ENCODE data around the gene SUFU. TPM values are rescaled to one million over a fixed set of nuclear protein-coding genes. Genes with fewer than 3 reads are reported as not detected.
A peak's percentile ranks its signal among the peaks of the same experiment; 100 is the strongest.

Gene SUFU
- total RNA-seq, 4 donors from 2014 or later, result 5.3 to 10.0 (median 8.6) TPM

DNA sequence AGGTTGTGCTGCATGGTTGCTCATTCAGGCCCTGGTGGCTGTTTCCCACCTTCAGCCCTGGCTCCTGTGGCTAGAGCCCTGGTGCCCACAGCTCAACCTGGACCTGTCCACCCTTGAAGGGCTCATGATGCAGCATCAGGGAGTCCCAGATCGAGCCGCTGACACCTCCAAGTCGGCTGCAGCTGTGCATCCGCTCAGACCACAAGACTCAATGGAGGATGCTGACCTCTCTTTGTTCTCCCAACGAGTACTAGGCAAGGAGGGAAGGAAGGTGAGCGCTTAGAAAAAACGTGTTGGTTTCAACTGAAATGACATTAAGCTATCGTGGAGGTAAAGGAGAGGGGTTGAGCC, 43.0 kb upstream of the SUFU start:
- peak overlapping the region in 2 of 4 donors; percentile 25 to 75 for H3K27ac ChIP-seq
- peak overlapping the region; percentile 50 to 58 for H3K4me3 ChIP-seq
- WGBS, 2 donors (ENCODE audit: low coverage in 1 of 2), result 8 to 20% methylated on average over 2 to 4 of the region's 8 CpGs
- peak; percentile 11 for ATAC-seq
- H3K27me3 ChIP-seq, result no peaks in the 10 kb centered on the region
- TF ChIP-seq, protein P1, sequence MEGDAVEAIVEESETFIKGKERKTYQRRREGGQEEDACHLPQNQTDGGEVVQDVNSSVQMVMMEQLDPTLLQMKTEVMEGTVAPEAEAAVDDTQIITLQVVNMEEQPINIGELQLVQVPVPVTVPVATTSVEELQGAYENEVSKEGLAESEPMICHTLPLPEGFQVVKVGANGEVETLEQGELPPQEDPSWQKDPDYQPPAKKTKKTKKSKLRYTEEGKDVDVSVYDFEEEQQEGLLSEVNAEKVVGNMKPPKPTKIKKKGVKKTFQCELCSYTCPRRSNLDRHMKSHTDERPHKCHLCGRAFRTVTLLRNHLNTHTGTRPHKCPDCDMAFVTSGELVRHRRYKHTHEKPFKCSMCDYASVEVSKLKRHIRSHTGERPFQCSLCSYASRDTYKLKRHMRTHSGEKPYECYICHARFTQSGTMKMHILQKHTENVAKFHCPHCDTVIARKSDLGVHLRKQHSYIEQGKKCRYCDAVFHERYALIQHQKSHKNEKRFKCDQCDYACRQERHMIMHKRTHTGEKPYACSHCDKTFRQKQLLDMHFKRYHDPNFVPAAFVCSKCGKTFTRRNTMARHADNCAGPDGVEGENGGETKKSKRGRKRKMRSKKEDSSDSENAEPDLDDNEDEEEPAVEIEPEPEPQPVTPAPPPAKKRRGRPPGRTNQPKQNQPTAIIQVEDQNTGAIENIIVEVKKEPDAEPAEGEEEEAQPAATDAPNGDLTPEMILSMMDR (IDR thresholded peaks at IDR 0.05), result no peak
- TF ChIP-seq EP300 (IDR thresholded peaks at IDR 0.05), result no peak
- no peaks in the 10 kb centered on the region for H3K9me3 ChIP-seq
- H3K4me1 ChIP-seq, result peaks cover 0 to 24% (median 12%) of the 10 kb centered on the region in 3 donors
- H3K36me3 ChIP-seq, result no peaks in the 10 kb centered on the region

DNA sequence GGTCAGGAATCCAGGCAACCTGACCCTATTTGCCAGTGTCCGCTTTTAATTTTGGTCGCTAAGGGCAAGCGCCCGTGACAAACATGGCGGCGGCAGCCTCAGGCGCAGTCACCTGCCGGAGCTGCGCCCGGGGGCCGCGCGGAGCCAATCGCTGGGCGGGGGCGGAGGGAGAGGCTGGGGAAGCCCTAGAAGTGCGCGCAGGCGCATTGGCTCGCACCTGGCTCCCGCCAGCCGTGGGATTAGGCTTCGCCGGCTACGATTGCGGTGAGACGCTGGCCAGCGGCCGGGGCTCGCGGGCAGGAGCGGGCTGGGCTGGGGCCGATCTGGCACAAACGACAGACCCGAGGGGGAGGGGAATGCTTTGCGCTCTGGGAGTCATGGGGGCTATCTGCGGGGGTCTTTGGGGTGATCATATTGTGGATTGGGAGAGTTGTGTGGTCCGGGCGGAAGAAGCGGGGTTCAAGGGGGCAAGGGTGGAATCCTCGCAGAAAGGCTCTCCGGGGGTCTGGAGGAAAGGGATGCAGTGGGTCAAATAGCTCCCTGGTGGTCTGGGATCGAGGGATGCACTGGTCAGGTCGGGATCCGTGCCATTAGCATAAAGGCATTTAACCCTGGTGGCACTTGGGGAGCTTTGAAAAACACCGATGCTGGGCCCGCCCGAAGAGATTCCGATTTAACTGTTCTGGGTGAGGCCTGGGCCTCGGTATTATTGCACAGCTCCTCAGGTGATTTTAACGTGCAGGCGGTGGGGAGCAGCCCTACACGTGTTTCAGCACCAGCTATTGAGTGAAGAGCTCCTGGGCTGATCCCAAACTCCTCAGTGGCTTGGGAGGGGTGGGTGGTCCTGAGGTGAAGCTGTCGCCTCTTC, 42.4 kb upstream of the SUFU start:
- Histone ChIP-seq H3K9me3 (no peaks in the 10 kb centered on the region), H3K4me1 (peaks cover 0 to 24% (median 12%) of the 10 kb centered on the region in 3 donors), H3K27me3 (no peaks in the 10 kb centered on the region), H3K4me3 (peak overlapping the region; percentile 50 to 58), H3K27ac (peak overlapping the region in 3 of 4 donors; percentile 25 to 75 (median 52)), H3K36me3 (no peaks in the 10 kb centered on the region)
- no peak for TF ChIP-seq EP300 (IDR thresholded peaks at IDR 0.05)
- no peak for TF ChIP-seq POLR2A (IDR thresholded peaks at IDR 0.05)
- TF ChIP-seq, protein P1 (IDR thresholded peaks at IDR 0.05), result peak in 1 of 4 experiments; percentile 12
- peak; percentile 51 for TF ChIP-seq POLR2AphosphoS5 (IDR thresholded peaks at IDR 0.05)
- peak; percentile 96 for ATAC-seq
- 0 to 4% methylated on average over 2 to 24 of the region's 54 CpGs for WGBS, 2 donors (ENCODE audit: low coverage in 1 of 2)

GRCh38 chr10:102462512-102463054, 41.2 kb upstream of the SUFU start:
- no peak for TF ChIP-seq EP300 (IDR thresholded peaks at IDR 0.05)
- no peak for TF ChIP-seq POLR2A (IDR thresholded peaks at IDR 0.05)
- TF ChIP-seq, protein P1 (IDR thresholded peaks at IDR 0.05), result no peak
- TF ChIP-seq POLR2AphosphoS5 (IDR thresholded peaks at IDR 0.05), result no peak
- no peaks in the 10 kb centered on the region for H3K27me3 ChIP-seq
- H3K9me3 ChIP-seq, result no peaks in the 10 kb centered on the region
- H3K4me3 ChIP-seq, result peak overlapping the region in 1 of 2 donors; percentile 10
- peaks cover 0 to 24% (median 12%) of the 10 kb centered on the region in 3 donors for H3K4me1 ChIP-seq
- ATAC-seq, result no peak
- no peaks in the 10 kb centered on the region for H3K36me3 ChIP-seq
- WGBS, 2 donors (ENCODE audit: low coverage in 1 of 2), result 60 to 100% methylated on average over 1 to 6 of the region's 6 CpGs
- H3K27ac ChIP-seq, result no peak overlapping the region

DNA sequence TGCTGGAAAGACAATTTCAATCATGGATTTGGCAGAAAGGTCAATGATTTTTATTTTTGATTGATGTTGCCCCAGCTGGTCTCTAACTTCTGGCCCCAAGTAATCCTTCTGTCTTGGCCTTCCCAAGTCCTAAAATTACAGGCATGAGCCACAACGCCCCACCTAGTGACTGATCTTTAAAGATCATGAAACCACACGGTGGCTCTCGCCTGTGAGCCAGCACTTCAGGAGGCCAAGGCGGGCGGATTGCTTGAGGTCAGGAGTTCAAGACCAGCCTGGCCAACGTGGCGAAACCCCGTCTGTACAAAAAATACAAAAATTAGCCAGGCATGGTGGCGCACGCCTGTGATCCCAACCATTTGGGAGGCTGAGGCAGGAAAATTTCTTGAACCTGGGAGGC, 39.8 kb upstream of the SUFU start:
- WGBS, 2 donors (ENCODE audit: low coverage in 1 of 2), result 100% methylated on average over 2 to 4 of the region's 10 CpGs

More for the DNA sequence above, 39.8 kb upstream of the SUFU start:
- H3K9me3 ChIP-seq, result no peaks in the 10 kb centered on the region
- no peaks in the 10 kb centered on the region for H3K27me3 ChIP-seq
- no peak overlapping the region for H3K27ac ChIP-seq
- peaks cover 0 to 2% of the 10 kb centered on the region in 2 donors for H3K36me3 ChIP-seq
- H3K4me3 ChIP-seq, result no peak overlapping the region
- no peak for TF ChIP-seq EP300 (IDR thresholded peaks at IDR 0.05)
- no peak for TF ChIP-seq POLR2A (IDR thresholded peaks at IDR 0.05)
- TF ChIP-seq POLR2AphosphoS5 (IDR thresholded peaks at IDR 0.05), result no peak
- TF ChIP-seq, protein P1 (IDR thresholded peaks at IDR 0.05), result no peak
- H3K4me1 ChIP-seq, result peaks cover 0 to 33% (median 12%) of the 10 kb centered on the region in 3 donors
- no peak for ATAC-seq

Measured in gastroesophageal sphincter (tissue), 4 donors.